IMR-90 (cell line): ENCODE measurements around the gene FHAD1.

ENCODE experiments used
- BHLHE40 ChIP-seq: fragments of 150-350 bp; IDR thresholded peaks from 2 replicates; pipeline ENCODE4 v1.6.1; 2016; ENCODE audit warnings: mild to moderate bottlenecking, low read depth, low read length
- CEBPB ChIP-seq: IDR thresholded peaks from 2 replicates; pipeline ENCODE4 v1.6.1; 2012; ENCODE audit warnings: low read depth, low read length, improper control_type of control experiment
- CTCF ChIP-seq: conservative IDR thresholded peaks from 2 replicates; pipeline ENCODE4 v1.5.1; 2012; ENCODE audit warnings: mild to moderate bottlenecking, low read depth, low read length, improper control_type of control experiment
- ELK1 ChIP-seq: fragments of 150-350 bp; IDR thresholded peaks from 2 replicates; pipeline ENCODE4 v1.6.1; 2016; ENCODE audit warnings: low read depth, mild to moderate bottlenecking, low read length, moderate library complexity, borderline replicate concordance
- MAFK ChIP-seq: IDR thresholded peaks from 2 replicates; pipeline ENCODE4 v1.6.1; 2012; ENCODE audit warnings: low read depth, low read length, improper control_type of control experiment
- MAZ ChIP-seq: IDR thresholded peaks from 2 replicates; pipeline ENCODE4 v1.6.1; 2012; ENCODE audit warnings: low read depth, mild to moderate bottlenecking, low read length, improper control_type of control experiment, moderate library complexity, borderline replicate concordance
- MXI1 ChIP-seq: IDR thresholded peaks from 2 replicates; pipeline ENCODE4 v1.6.1; 2012; ENCODE audit warnings: low read depth, mild to moderate bottlenecking, low read length, moderate library complexity, borderline replicate concordance
- POLR2A ChIP-seq: IDR thresholded peaks from 2 replicates; pipeline ENCODE4 v1.6.1; 2012; ENCODE audit warnings: mild to moderate bottlenecking, low read depth, low read length
- RAD21 ChIP-seq: IDR thresholded peaks from 2 replicates; pipeline ENCODE4 v1.6.1; 2012; ENCODE audit warnings: low read length, improper control_type of control experiment
- RCOR1 ChIP-seq: IDR thresholded peaks from 2 replicates; pipeline ENCODE4 v1.6.1; 2012; ENCODE audit warnings: mild to moderate bottlenecking, low read length, improper control_type of control experiment; ENCODE audit not compliant: insufficient replicate concordance
- SMC3 ChIP-seq: fragments of 150-350 bp; IDR thresholded peaks from 2 replicates; pipeline ENCODE4 v1.6.1; 2016; ENCODE audit warnings: low read depth, mild to moderate bottlenecking, antibody characterized with exemption, low read length, moderate library complexity
- USF2 ChIP-seq: fragments of 150-350 bp; IDR thresholded peaks from 2 replicates; pipeline ENCODE4 v1.6.1; 2017; ENCODE audit warnings: mild to moderate bottlenecking, antibody characterized with exemption, low read length, low read depth

GRCh38 chr1:15345705-15346345 lies 98.8 kb downstream of the FHAD1 start:
- no peak for TF ChIP-seq POLR2A
- no peak for TF ChIP-seq CTCF
- TF ChIP-seq CEBPB, result no peak
- no peak for TF ChIP-seq BHLHE40
- TF ChIP-seq MAFK, result no peak
- no peak for TF ChIP-seq RCOR1
- TF ChIP-seq ELK1, result no peak
- TF ChIP-seq USF2, result no peak
- no peak for TF ChIP-seq RAD21
- no peak for TF ChIP-seq MAZ
- TF ChIP-seq SMC3, result no peak
- TF ChIP-seq MXI1, result no peak
